Measurements from ENCODE around the gene SLC6A18.

The SLC6A18 gene

DNA sequence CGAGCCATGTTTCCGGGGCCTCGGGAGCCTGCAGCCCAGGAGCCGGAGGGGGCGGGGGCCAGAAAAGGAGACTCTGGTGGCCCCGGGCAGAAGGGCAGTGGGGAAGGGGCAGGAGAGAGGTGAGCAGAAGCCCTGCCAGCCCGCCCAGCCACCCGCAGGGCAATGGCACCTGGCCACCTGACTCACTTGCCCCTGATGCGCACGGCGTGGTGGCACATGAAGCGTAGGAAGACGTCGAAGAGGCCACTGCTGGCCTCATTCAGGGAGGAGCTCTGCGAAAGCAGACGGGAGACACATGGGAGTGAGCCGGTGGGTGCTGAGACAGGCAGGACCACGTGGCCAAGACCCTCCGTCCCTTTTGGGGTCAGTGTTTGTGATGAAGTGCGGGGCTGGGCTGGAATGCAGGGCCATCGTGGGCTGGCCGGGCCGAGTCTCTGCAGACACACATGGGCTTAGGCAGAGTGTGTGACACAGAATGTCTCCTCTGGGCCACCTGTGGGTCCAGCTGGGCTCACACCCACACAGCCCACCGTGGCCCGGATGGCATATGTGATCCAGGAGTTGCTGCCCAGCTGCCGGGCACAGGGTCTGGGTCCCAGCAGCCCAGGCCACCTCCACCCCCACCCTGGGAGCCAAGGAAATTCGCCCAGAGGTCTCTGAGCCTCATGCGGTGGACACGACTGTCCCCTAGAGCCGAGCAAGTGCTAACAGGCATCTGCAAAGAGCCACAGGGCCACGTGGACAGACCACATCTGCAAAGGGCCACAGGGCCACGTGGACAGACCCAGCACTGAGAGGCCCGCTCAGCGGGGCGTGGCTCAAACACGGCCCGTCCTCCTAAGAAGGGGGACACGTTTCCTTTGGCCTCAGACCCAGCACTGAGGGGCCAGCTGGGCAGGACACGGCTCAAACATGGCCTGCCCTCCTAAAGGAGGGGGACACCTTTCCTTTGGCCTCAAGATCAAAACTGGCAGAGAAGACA, 46.0 kb downstream of the SLC6A18 start:
- Histone ChIP-seq H3K27ac (ENCODE audit: low read length) (no peak overlapping the region), H3K4me3 (ENCODE audit: low read length) (no peak overlapping the region), H3K36me3 (replicated peaks; ENCODE audit: insufficient read depth, low read length) (no peaks in the 10 kb centered on the region), H4K20me1 (ENCODE audit: insufficient read depth, low read length) (no peaks in the 10 kb centered on the region), H3K9me3 (replicated peaks; ENCODE audit: insufficient read depth, low read length) (no peaks in the 10 kb centered on the region), H3K4me1 (ENCODE audit: low read length) (peaks cover 8% of the 10 kb centered on the region), H3K9ac (ENCODE audit: low read length) (no peak overlapping the region), H2AFZ (ENCODE audit: low read length) (no peak overlapping the region), H3K4me2 (ENCODE audit: low read depth, low read length) (no peak overlapping the region), H3K9me2 (replicated peaks; ENCODE audit: insufficient read depth, low read length) (no peaks in the 10 kb centered on the region), H3K79me2 (ENCODE audit: low read length) (no peaks in the 10 kb centered on the region), H3F3A (ENCODE audit: insufficient read depth, low read length) (0 out of 2 replicates have a peak, but pooled peaks cover 4% of the 10 kb centered on the region), H3K27me3 (replicated peaks; ENCODE audit: insufficient read depth, low read length) (no peaks in the 10 kb centered on the region)
- TF ChIP-seq EZH2phosphoT487 (IDR thresholded peaks at IDR 0.05; ENCODE audit: low read length) (no peak), EZH2 (optimal IDR thresholded peaks at IDR 0.05; ENCODE audit: low read depth, low read length) (no peak), CTCF (IDR thresholded peaks at IDR 0.05; ENCODE audit: low read length) (no peak)
- DNase-seq: no peak

DNA sequence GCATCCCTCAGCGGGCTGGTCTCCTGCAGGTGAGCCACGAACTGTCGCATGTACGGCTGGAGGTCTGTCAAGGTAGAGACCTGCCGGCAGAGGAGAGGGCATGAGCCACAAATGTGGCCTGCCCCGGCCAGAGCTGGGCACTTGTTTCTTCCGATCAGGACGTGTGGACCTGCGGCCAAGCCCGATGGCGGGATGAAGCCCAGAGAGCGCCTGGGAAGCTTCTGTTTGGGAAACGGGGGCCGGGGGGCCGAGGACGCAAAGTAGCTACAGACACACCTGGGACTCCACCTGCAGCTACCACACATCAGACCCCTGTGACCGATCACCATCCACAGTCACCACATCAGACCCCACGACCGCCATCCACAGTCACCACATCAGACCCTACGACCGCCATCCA, 47.0 kb downstream of the SLC6A18 start:
- H3K4me3 ChIP-seq (ENCODE audit: low read length): no peak overlapping the region
- H3K4me1 ChIP-seq (ENCODE audit: low read length): peaks cover 8% of the 10 kb centered on the region
- H3F3A ChIP-seq (ENCODE audit: insufficient read depth, low read length): 0 out of 2 replicates have a peak, but pooled peaks cover 4% of the 10 kb centered on the region
- no peaks in the 10 kb centered on the region for H3K36me3 ChIP-seq (replicated peaks; ENCODE audit: insufficient read depth, low read length)
- H3K79me2 ChIP-seq (ENCODE audit: low read length): no peaks in the 10 kb centered on the region
- no peak overlapping the region for H3K9ac ChIP-seq (ENCODE audit: low read length)
- no peak overlapping the region for H3K4me2 ChIP-seq (ENCODE audit: low read depth, low read length)
- no peaks in the 10 kb centered on the region for H3K9me2 ChIP-seq (replicated peaks; ENCODE audit: insufficient read depth, low read length)
- DNase-seq: no peak
- H3K9me3 ChIP-seq (replicated peaks; ENCODE audit: insufficient read depth, low read length): no peaks in the 10 kb centered on the region
- TF ChIP-seq EZH2 (optimal IDR thresholded peaks at IDR 0.05; ENCODE audit: low read depth, low read length) (no peak), EZH2phosphoT487 (IDR thresholded peaks at IDR 0.05; ENCODE audit: low read length) (no peak), CTCF (IDR thresholded peaks at IDR 0.05; ENCODE audit: low read length) (no peak)
- H3K27ac ChIP-seq (ENCODE audit: low read length): no peak overlapping the region
- H3K27me3 ChIP-seq (replicated peaks; ENCODE audit: insufficient read depth, low read length): no peaks in the 10 kb centered on the region
- no peaks in the 10 kb centered on the region for H4K20me1 ChIP-seq (ENCODE audit: insufficient read depth, low read length)
- H2AFZ ChIP-seq (ENCODE audit: low read length): no peak overlapping the region

DNA sequence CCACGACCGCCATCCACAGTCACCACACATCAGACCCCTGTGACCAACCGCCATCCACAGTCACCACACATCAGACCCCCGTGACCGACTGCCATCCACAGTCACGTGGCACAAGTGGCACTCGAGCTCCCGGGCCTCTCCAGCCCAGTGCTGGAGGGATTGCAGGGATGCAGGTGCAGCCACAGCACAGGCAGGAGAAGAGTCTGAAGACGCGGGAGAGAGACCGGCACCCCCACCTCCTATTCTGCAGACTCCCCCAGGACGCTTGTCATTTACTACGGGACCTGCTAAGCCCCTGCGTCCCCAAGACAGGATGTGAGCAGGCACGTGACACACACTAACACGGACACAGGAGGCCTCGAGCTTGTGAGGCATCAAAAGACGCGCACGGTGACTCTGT, 48.6 kb downstream of the SLC6A18 start:
- no peaks in the 10 kb centered on the region for H3K79me2 ChIP-seq (ENCODE audit: low read length)
- H3K36me3 ChIP-seq (replicated peaks; ENCODE audit: insufficient read depth, low read length): no peaks in the 10 kb centered on the region
- no peak overlapping the region for H3K27ac ChIP-seq (ENCODE audit: low read length)
- no peak overlapping the region for H3K4me3 ChIP-seq (ENCODE audit: low read length)
- H3K4me2 ChIP-seq (ENCODE audit: low read depth, low read length): no peak overlapping the region
- DNase-seq: no peak
- H3K9me3 ChIP-seq (replicated peaks; ENCODE audit: insufficient read depth, low read length): no peaks in the 10 kb centered on the region
- no peaks in the 10 kb centered on the region for H3K27me3 ChIP-seq (replicated peaks; ENCODE audit: insufficient read depth, low read length)
- no peak overlapping the region for H2AFZ ChIP-seq (ENCODE audit: low read length)
- H3K4me1 ChIP-seq (ENCODE audit: low read length): peaks cover 2% of the 10 kb centered on the region; the same call in 1 of the 2 replicates
- no peaks in the 10 kb centered on the region for H3K9me2 ChIP-seq (replicated peaks; ENCODE audit: insufficient read depth, low read length)
- no peak overlapping the region for H3K9ac ChIP-seq (ENCODE audit: low read length)
- H4K20me1 ChIP-seq (ENCODE audit: insufficient read depth, low read length): no peaks in the 10 kb centered on the region
- H3F3A ChIP-seq (ENCODE audit: insufficient read depth, low read length): 0 out of 2 replicates have a peak, but pooled peaks cover 2% of the 10 kb centered on the region
- TF ChIP-seq EZH2 (optimal IDR thresholded peaks at IDR 0.05; ENCODE audit: low read depth, low read length) (no peak), EZH2phosphoT487 (IDR thresholded peaks at IDR 0.05; ENCODE audit: low read length) (no peak), CTCF (IDR thresholded peaks at IDR 0.05; ENCODE audit: low read length) (no peak)
